C4-2B (cell line): Measurements from ENCODE around the gene LUZP1.

Experiments used
- CTCF ChIP-seq: fragments of 450-650 bp; conservative IDR thresholded peaks from 2 replicates; pipeline ENCODE4 v1.5.1; 2017; ENCODE audit warnings: mild to moderate bottlenecking
- ZFX ChIP-seq: fragments of 450-650 bp; IDR thresholded peaks from 2 replicates; pipeline ENCODE4 v1.6.1; 2017

- TF ChIP-seq CTCF (no peak), ZFX (no peak)
These were observed 43.2 kb downstream of the LUZP1 start for GRCh38 chr1:23125489-23125888.
